HepG2 (cell line): ENCODE measurements around the gene CUL7. TPM values are rescaled to one million over a fixed set of nuclear protein-coding genes. Genes with fewer than 3 reads are reported as not detected.

ENCODE experiments used
- BRCA1 ChIP-seq: sonication (generic); formaldehyde crosslinking; IDR thresholded peaks from 2 replicates; pipeline ENCODE4 v1.4.0; 2020; ENCODE audit warnings: missing genetic modification reagents
- HOXA9 ChIP-seq: sonication (generic); formaldehyde crosslinking; IDR thresholded peaks from 2 replicates; pipeline ENCODE4 v1.8.1; 2022; ENCODE audit warnings: missing genetic modification reagents, mild to moderate bottlenecking, moderate library complexity, borderline replicate concordance
- KDM5B ChIP-seq: sonication (generic); formaldehyde crosslinking; IDR thresholded peaks from 2 replicates; pipeline ENCODE4 v1.4.0; 2020; ENCODE audit warnings: missing genetic modification reagents, mild to moderate bottlenecking, borderline replicate concordance
- MAF1 ChIP-seq: sonication (generic); formaldehyde crosslinking; IDR thresholded peaks from 2 replicates; pipeline ENCODE4 v1.5.0; 2020; ENCODE audit warnings: missing genetic modification reagents, borderline replicate concordance
- MED1 ChIP-seq: sonication (generic); formaldehyde crosslinking; IDR thresholded peaks from 2 replicates; pipeline ENCODE4 v1.4.0; 2020; ENCODE audit warnings: missing genetic modification reagents
- NFKB2 ChIP-seq: sonication (generic); formaldehyde crosslinking; IDR thresholded peaks from 2 replicates; pipeline ENCODE4 v1.4.0; 2020; ENCODE audit warnings: missing genetic modification reagents, borderline replicate concordance
- NONO ChIP-seq, 2 experiments: fragments of 450-650 bp in 1 of 2; sonication (generic) in 1 of 2; formaldehyde crosslinking in 1 of 2; IDR thresholded peaks in 1 of 2; conservative IDR thresholded peaks in 1 of 2; 2 replicates each; pipeline versions ENCODE4 v1.6.1 to v1.8.0; 2017 to 2022; ENCODE audit warnings: mild to moderate bottlenecking in 1 of 2, missing genetic modification reagents in 1 of 2, moderate library complexity in 1 of 2
- NPAS2 ChIP-seq: sonication (generic); formaldehyde crosslinking; IDR thresholded peaks from 2 replicates; pipeline ENCODE4 v1.8.0; 2022; ENCODE audit warnings: mild to moderate bottlenecking, missing genetic modification reagents, borderline replicate concordance
- RBFOX2 ChIP-seq: fragments of 200-400 bp; formaldehyde crosslinking; IDR thresholded peaks from 2 replicates; pipeline ENCODE4 v1.6.1; 2017; ENCODE audit warnings: low read depth, mild to moderate bottlenecking, low read length
- SALL1 ChIP-seq: sonication (generic); formaldehyde crosslinking; IDR thresholded peaks from 2 replicates; pipeline ENCODE4 v1.8.0; 2022; ENCODE audit warnings: mild to moderate bottlenecking, missing genetic modification reagents
- SP4 ChIP-seq: sonication (generic); formaldehyde crosslinking; IDR thresholded peaks from 2 replicates; pipeline ENCODE4 v1.8.1; 2023; ENCODE audit warnings: mild to moderate bottlenecking, missing genetic modification reagents
- TBL1XR1 ChIP-seq: fragments of 150-350 bp; IDR thresholded peaks from 2 replicates; pipeline ENCODE4 v1.6.1; 2014; ENCODE audit warnings: borderline replicate concordance, low read length; ENCODE audit not compliant: partially characterized antibody
- TOPORS ChIP-seq: sonication (generic); formaldehyde crosslinking; IDR thresholded peaks from 2 replicates; pipeline ENCODE4 v1.8.0; 2023; ENCODE audit warnings: mild to moderate bottlenecking, missing genetic modification reagents
- YEATS4 ChIP-seq: sonication (generic); formaldehyde crosslinking; IDR thresholded peaks from 2 replicates; pipeline ENCODE4 v1.4.0; 2020; ENCODE audit warnings: missing genetic modification reagents, borderline replicate concordance
- ZNF101 ChIP-seq: sonication (generic); formaldehyde crosslinking; IDR thresholded peaks from 2 replicates; pipeline ENCODE4 v1.4.0; 2020; ENCODE audit warnings: mild to moderate bottlenecking, low read depth, missing genetic modification reagents, borderline replicate concordance
- ZNF264 ChIP-seq: sonication (generic); formaldehyde crosslinking; IDR thresholded peaks from 2 replicates; pipeline ENCODE4 v1.4.0; 2020; ENCODE audit warnings: missing genetic modification reagents
- ZNF326 ChIP-seq: sonication (generic); formaldehyde crosslinking; IDR thresholded peaks from 2 replicates; pipeline ENCODE4 v1.4.0; 2020; ENCODE audit warnings: missing genetic modification reagents, borderline replicate concordance
- ZNF414 ChIP-seq: sonication (generic); formaldehyde crosslinking; IDR thresholded peaks from 2 replicates; pipeline ENCODE4 v1.5.0; 2020; ENCODE audit warnings: missing genetic modification reagents
- ZNF570 ChIP-seq: sonication (generic); formaldehyde crosslinking; IDR thresholded peaks from 2 replicates; pipeline ENCODE4 v1.4.0; 2020; ENCODE audit warnings: mild to moderate bottlenecking, missing genetic modification reagents, borderline replicate concordance
- ZNF598 ChIP-seq: sonication (generic); formaldehyde crosslinking; IDR thresholded peaks from 2 replicates; pipeline ENCODE4 v1.5.1; 2020; ENCODE audit warnings: mild to moderate bottlenecking, missing genetic modification reagents, borderline replicate concordance
- ZNF773 ChIP-seq: sonication (generic); formaldehyde crosslinking; IDR thresholded peaks from 2 replicates; pipeline ENCODE4 v1.4.0; 2020; ENCODE audit warnings: missing genetic modification reagents, borderline replicate concordance
- polyA plus RNA-seq, 8 experiments: library from polyadenylated mRNA; depleted of rRNA in 3 of 8; stranded (reverse) in 7 of 8; unstranded in 1 of 8; fragments of >200 nt; fragmentation: Illumina TruSeq in 4 of 8; extraction: Trizol in 4 of 8; gene quantifications; 2 replicates each; pipeline versions ENCODE4 v1.2.1 to v1.2.3, GENCODE V29; 2011 to 2016; ENCODE audit warnings: low read depth in 4 of 8, missing spikeins in 1 of 8, mixed read lengths in 1 of 8; ENCODE audit not compliant: insufficient read depth in 1 of 8
- total RNA-seq, 5 experiments: library from RNA; depleted of rRNA; stranded (reverse); fragments of >200 nt; fragmentation: Illumina TruSeq; extraction: Trizol; gene quantifications; 2 replicates each; pipeline ENCODE4 v1.2.3, GENCODE V29; 2016; ENCODE audit warnings: low read depth in 1 of 5
- TF ChIP-seq, protein P1 (sequence below): sonication (generic); formaldehyde crosslinking; IDR thresholded peaks from 2 replicates; pipeline ENCODE4 v1.4.0; 2020; ENCODE audit warnings: missing genetic modification reagents, borderline replicate concordance
- TF ChIP-seq, protein P2 (sequence below): sonication (generic); formaldehyde crosslinking; IDR thresholded peaks from 2 replicates; pipeline ENCODE4 v1.4.0; 2020; ENCODE audit warnings: mild to moderate bottlenecking, missing genetic modification reagents

Gene CUL7
- total and polyA plus RNA-seq, 2 of the 13 experiments (the other 11 are each of a cell fraction or from before 2014, with no cell fraction given): 32.0 to 60.7 TPM

DNA sequence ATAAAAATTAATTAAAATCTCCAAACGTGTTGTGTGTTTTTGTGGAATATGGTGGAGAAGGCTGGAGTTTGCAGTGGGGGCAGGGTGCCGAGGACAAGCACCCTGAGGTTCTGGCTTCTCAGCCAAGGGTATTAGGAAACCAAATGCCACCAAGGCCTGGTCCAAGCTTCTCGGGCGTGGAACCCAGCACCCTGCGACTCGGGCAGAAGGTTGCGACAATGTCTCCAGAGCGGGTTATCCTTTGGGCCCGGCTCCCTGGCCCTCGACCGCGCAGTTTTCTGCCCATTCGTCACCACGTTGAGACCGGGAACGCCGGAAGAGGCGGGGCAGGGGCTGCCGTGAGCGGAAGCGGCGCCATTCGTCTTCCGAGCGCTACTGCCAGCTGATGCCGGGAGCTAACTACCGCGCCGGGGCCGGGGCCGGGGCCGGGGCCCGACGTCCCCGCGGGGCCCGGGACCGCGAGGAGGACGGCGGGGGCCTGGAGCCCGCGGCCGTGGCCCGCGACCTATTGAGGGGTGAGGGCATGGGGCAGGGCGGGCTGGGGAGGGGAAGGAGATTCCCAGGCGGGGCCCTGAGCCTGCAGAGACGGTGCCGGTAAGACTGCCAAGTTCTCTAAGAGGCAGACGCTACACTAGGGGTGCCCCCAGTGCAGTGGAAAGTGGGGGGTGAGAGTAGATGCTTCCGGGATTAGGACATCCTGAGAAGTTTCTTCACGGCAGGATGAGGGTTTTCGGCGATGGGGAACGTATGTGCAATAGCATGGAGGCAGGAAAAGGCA lies 32.2 kb downstream of the CUL7 start, which contains the start of gene RRP36 (continued):
- TF ChIP-seq, protein P1, sequence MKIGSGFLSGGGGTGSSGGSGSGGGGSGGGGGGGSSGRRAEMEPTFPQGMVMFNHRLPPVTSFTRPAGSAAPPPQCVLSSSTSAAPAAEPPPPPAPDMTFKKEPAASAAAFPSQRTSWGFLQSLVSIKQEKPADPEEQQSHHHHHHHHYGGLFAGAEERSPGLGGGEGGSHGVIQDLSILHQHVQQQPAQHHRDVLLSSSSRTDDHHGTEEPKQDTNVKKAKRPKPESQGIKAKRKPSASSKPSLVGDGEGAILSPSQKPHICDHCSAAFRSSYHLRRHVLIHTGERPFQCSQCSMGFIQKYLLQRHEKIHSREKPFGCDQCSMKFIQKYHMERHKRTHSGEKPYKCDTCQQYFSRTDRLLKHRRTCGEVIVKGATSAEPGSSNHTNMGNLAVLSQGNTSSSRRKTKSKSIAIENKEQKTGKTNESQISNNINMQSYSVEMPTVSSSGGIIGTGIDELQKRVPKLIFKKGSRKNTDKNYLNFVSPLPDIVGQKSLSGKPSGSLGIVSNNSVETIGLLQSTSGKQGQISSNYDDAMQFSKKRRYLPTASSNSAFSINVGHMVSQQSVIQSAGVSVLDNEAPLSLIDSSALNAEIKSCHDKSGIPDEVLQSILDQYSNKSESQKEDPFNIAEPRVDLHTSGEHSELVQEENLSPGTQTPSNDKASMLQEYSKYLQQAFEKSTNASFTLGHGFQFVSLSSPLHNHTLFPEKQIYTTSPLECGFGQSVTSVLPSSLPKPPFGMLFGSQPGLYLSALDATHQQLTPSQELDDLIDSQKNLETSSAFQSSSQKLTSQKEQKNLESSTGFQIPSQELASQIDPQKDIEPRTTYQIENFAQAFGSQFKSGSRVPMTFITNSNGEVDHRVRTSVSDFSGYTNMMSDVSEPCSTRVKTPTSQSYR (CRISPR knock-in tag): 0 out of 2 replicates have a peak, but pooled peaks have one; percentile 29
- no peak for TF ChIP-seq TOPORS (CRISPR knock-in tag)
- peak; percentile 75 for TF ChIP-seq MED1 (CRISPR knock-in tag)
- TF ChIP-seq NPAS2 (CRISPR knock-in tag): no peak
- TF ChIP-seq NFKB2 (CRISPR knock-in tag): peak; percentile 50; the same call in 1 of the 2 replicates
- peak; percentile 77 for TF ChIP-seq SALL1 (CRISPR knock-in tag)
- peak; percentile 77 for TF ChIP-seq YEATS4 (CRISPR knock-in tag)
- no peak for TF ChIP-seq TBL1XR1
- peak; percentile 45; the same call in 1 of the 2 replicates for TF ChIP-seq ZNF773 (CRISPR knock-in tag)
- peak; percentile 81 for TF ChIP-seq SP4 (CRISPR knock-in tag)
- 0 out of 2 replicates have a peak, but pooled peaks have one; percentile 54 for TF ChIP-seq ZNF326 (CRISPR knock-in tag)
- TF ChIP-seq RBFOX2: peak; percentile 95
- no peak for TF ChIP-seq ZNF101 (CRISPR knock-in tag)
- peak; percentile 87; the same call in 1 of the 2 replicates for TF ChIP-seq ZNF414 (CRISPR knock-in tag)
- peak; percentile 90 for TF ChIP-seq KDM5B (CRISPR knock-in tag)
- no peak for TF ChIP-seq NONO (IDR thresholded peaks at IDR 0.05)
- TF ChIP-seq NONO (CRISPR knock-in tag; conservative IDR thresholded peaks at IDR 0.05): peak; percentile 82; the same call in 1 of the 2 replicates
- TF ChIP-seq HOXA9: peak; percentile 54; the same call in 1 of the 2 replicates
- TF ChIP-seq ZNF598: peak; percentile 88; the same call in 1 of the 2 replicates
- TF ChIP-seq BRCA1 (CRISPR knock-in tag): no peak
- 0 out of 2 replicates have a peak, but pooled peaks have one; percentile 38 for TF ChIP-seq MAF1 (CRISPR knock-in tag)
- TF ChIP-seq, protein P2, sequence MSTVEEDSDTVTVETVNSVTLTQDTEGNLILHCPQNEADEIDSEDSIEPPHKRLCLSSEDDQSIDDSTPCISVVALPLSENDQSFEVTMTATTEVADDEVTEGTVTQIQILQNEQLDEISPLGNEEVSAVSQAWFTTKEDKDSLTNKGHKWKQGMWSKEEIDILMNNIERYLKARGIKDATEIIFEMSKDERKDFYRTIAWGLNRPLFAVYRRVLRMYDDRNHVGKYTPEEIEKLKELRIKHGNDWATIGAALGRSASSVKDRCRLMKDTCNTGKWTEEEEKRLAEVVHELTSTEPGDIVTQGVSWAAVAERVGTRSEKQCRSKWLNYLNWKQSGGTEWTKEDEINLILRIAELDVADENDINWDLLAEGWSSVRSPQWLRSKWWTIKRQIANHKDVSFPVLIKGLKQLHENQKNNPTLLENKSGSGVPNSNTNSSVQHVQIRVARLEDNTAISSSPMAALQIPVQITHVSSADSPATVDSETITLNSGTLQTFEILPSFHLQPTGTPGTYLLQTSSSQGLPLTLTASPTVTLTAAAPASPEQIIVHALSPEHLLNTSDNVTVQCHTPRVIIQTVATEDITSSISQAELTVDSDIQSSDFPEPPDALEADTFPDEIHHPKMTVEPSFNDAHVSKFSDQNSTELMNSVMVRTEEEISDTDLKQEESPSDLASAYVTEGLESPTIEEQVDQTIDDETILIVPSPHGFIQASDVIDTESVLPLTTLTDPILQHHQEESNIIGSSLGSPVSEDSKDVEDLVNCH (CRISPR knock-in tag): 0 out of 2 replicates have a peak, but pooled peaks have one; percentile 52
- TF ChIP-seq ZNF264 (CRISPR knock-in tag): no peak
- 0 out of 2 replicates have a peak, but pooled peaks have one; percentile 26 for TF ChIP-seq ZNF570
